IMR-90 (cell line): ENCODE measurements around the gene APOBEC3F. TPM values are rescaled to one million over a fixed set of nuclear protein-coding genes. Genes with fewer than 3 reads are reported as not detected.

Source experiments
- ATAC-seq: fragments of 200-7000 bp; cut with Tn5 transposase; 2 replicates; pipeline ENCODE4 v1.9.1; 2020; ENCODE audit warnings: low read depth, mild to moderate bottlenecking, moderate library complexity
- BruUV-seq: library from RNA; stranded (reverse); fragments of 400-500 nt; replicated peaks from 2 replicates; lab custom pipeline; 2021; lab: Mats Ljungman, UMichigan
- CTCF ChIA-PET: fragments of 300-600 bp; formaldehyde crosslinking; extraction: SDS; loops from one replicate; lab custom pipeline; 2021; ENCODE audit warnings: antibody characterized with exemption; lab: Yijun Ruan, JAX
- POLR2A ChIA-PET: fragments of 300-600 bp; sonication (Branson Sonifier 250); formaldehyde crosslinking; loops from one replicate; lab custom pipeline; 2022; ENCODE audit warnings: antibody characterized with exemption; ENCODE audit not compliant: unreplicated experiment; lab: Charles Lee
- DNase-seq: peaks from one replicate; pipeline ENCODE4 v3.0.0; 2013
- H2AFZ ChIP-seq: replicated peaks from 2 replicates; pipeline ENCODE3; 2013; ENCODE audit warnings: low read length, mild to moderate bottlenecking; ENCODE audit not compliant: poor library complexity
- H2AK5ac ChIP-seq: 2 replicates; pipeline ENCODE4 v1.6.1; 2013; ENCODE audit warnings: low read depth, low read length, inconsistent platforms
- H2AK9ac ChIP-seq: replicated peaks from 2 replicates; pipeline ENCODE3; 2013; ENCODE audit warnings: mild to moderate bottlenecking, low read depth, low read length, moderate library complexity; ENCODE audit not compliant: poor library complexity
- H2BK120ac ChIP-seq: 2 replicates; pipeline ENCODE4 v1.6.1; 2013; ENCODE audit warnings: low read depth, low read length, inconsistent platforms
- H2BK15ac ChIP-seq: 3 replicates; pipeline ENCODE4 v1.6.1; 2013; ENCODE audit warnings: low read depth, low read length, inconsistent platforms
- H2BK20ac ChIP-seq: 2 replicates; pipeline ENCODE4 v1.6.1; 2013; ENCODE audit warnings: low read depth, mild to moderate bottlenecking, inconsistent platforms, low read length, moderate library complexity
- H2BK5ac ChIP-seq: 2 replicates; pipeline ENCODE4 v1.6.1; 2013; ENCODE audit warnings: mild to moderate bottlenecking, low read depth, low read length, inconsistent platforms; ENCODE audit not compliant: poor library complexity, severe bottlenecking
- H3K14ac ChIP-seq: replicated peaks from 2 replicates; pipeline ENCODE4 v1.6.1; 2013; ENCODE audit warnings: low read depth, low read length, inconsistent platforms
- H3K18ac ChIP-seq: 2 replicates; pipeline ENCODE4 v1.6.1; 2013; ENCODE audit warnings: low read depth, low read length, control low read depth
- H3K23ac ChIP-seq: 2 replicates; pipeline ENCODE4 v1.6.1; 2013; ENCODE audit warnings: low read depth, low read length, inconsistent platforms
- H3K27ac ChIP-seq: 2 replicates; pipeline ENCODE4 v1.5.1; 2013; ENCODE audit warnings: mild to moderate bottlenecking, control low read depth, low read length; ENCODE audit not compliant: insufficient read depth
- H3K27me3 ChIP-seq: 2 replicates; pipeline ENCODE4 v1.6.1; 2013; ENCODE audit warnings: low read length; ENCODE audit not compliant: control insufficient read depth, insufficient read depth
- H3K36me3 ChIP-seq: 2 replicates; pipeline ENCODE4 v1.6.1; 2013; ENCODE audit warnings: low read length, mixed read lengths; ENCODE audit not compliant: control insufficient read depth, insufficient read depth
- H3K4ac ChIP-seq: 2 replicates; pipeline ENCODE4 v1.6.1; 2013; ENCODE audit warnings: low read depth, low read length, inconsistent platforms
- H3K4me1 ChIP-seq: 2 replicates; pipeline ENCODE4 v1.6.1; 2013; ENCODE audit warnings: low read length, mixed read lengths; ENCODE audit not compliant: control insufficient read depth, insufficient read depth
- H3K4me2 ChIP-seq: 2 replicates; pipeline ENCODE4 v1.6.1; 2013; ENCODE audit warnings: low read depth, mild to moderate bottlenecking, control low read depth, low read length, moderate library complexity
- H3K4me3 ChIP-seq: 2 replicates; pipeline ENCODE4 v1.5.1; 2013; ENCODE audit warnings: low read depth, mild to moderate bottlenecking, control low read depth, low read length, moderate library complexity; ENCODE audit not compliant: insufficient read depth
- H3K56ac ChIP-seq: 2 replicates; pipeline ENCODE4 v1.6.1; 2013; ENCODE audit warnings: low read length, inconsistent platforms; ENCODE audit not compliant: insufficient read depth; ENCODE audit errors: extremely low read depth
- H3K79me1 ChIP-seq, 2 experiments: 2 replicates each; pipeline ENCODE4 v1.6.1; 2013; ENCODE audit warnings: low read length in 2 of 2, inconsistent platforms in 1 of 2, low read depth in 1 of 2
- H3K9ac ChIP-seq: 2 replicates; pipeline ENCODE4 v1.6.1; 2013; ENCODE audit warnings: low read depth, low read length, control low read depth
- H3K9me1 ChIP-seq: 2 replicates; pipeline ENCODE4 v1.6.1; 2013; ENCODE audit warnings: low read length, inconsistent platforms; ENCODE audit not compliant: insufficient read depth
- H3K9me3 ChIP-seq: 2 replicates; pipeline ENCODE4 v1.6.1; 2013; ENCODE audit warnings: low read length; ENCODE audit not compliant: control insufficient read depth, insufficient read depth
- H4K20me1 ChIP-seq: 2 replicates; pipeline ENCODE4 v1.6.1; 2013; ENCODE audit warnings: low read length, inconsistent platforms; ENCODE audit not compliant: insufficient read depth
- H4K5ac ChIP-seq: 2 replicates; pipeline ENCODE4 v1.6.1; 2013; ENCODE audit warnings: mild to moderate bottlenecking, low read depth, low read length, control low read depth
- H4K8ac ChIP-seq, 2 experiments: 2 replicates each; pipeline ENCODE4 v1.6.1; 2013; ENCODE audit warnings: low read depth in 2 of 2, low read length in 2 of 2, control low read depth in 1 of 2, inconsistent platforms in 1 of 2
- H4K91ac ChIP-seq: 2 replicates; pipeline ENCODE4 v1.6.1; 2013; ENCODE audit warnings: low read depth, low read length, inconsistent platforms; ENCODE audit not compliant: insufficient read depth
- BHLHE40 ChIP-seq: fragments of 150-350 bp; IDR thresholded peaks from 2 replicates; pipeline ENCODE4 v1.6.1; 2016; ENCODE audit warnings: mild to moderate bottlenecking, low read depth, low read length
- CEBPB ChIP-seq: IDR thresholded peaks from 2 replicates; pipeline ENCODE4 v1.6.1; 2012; ENCODE audit warnings: low read depth, low read length, improper control_type of control experiment
- CHD1 ChIP-seq: IDR thresholded peaks from 2 replicates; pipeline ENCODE4 v1.6.1; 2012; ENCODE audit warnings: low read depth, low read length, improper control_type of control experiment
- CTCF ChIP-seq: conservative IDR thresholded peaks from 2 replicates; pipeline ENCODE4 v1.5.1; 2012; ENCODE audit warnings: mild to moderate bottlenecking, low read depth, low read length, improper control_type of control experiment
- ELK1 ChIP-seq: fragments of 150-350 bp; IDR thresholded peaks from 2 replicates; pipeline ENCODE4 v1.6.1; 2016; ENCODE audit warnings: low read depth, mild to moderate bottlenecking, low read length, moderate library complexity, borderline replicate concordance
- FOS ChIP-seq: fragments of 150-350 bp; IDR thresholded peaks from 2 replicates; pipeline ENCODE4 v1.6.1; 2016; ENCODE audit warnings: low read depth, low read length
- MAFK ChIP-seq: IDR thresholded peaks from 2 replicates; pipeline ENCODE4 v1.6.1; 2012; ENCODE audit warnings: low read depth, low read length, improper control_type of control experiment
- MAZ ChIP-seq: IDR thresholded peaks from 2 replicates; pipeline ENCODE4 v1.6.1; 2012; ENCODE audit warnings: low read depth, mild to moderate bottlenecking, low read length, improper control_type of control experiment, moderate library complexity, borderline replicate concordance
- MXI1 ChIP-seq: IDR thresholded peaks from 2 replicates; pipeline ENCODE4 v1.6.1; 2012; ENCODE audit warnings: low read depth, mild to moderate bottlenecking, low read length, moderate library complexity, borderline replicate concordance
- NFE2L2 ChIP-seq: fragments of 150-350 bp; IDR thresholded peaks from 2 replicates; pipeline ENCODE4 v1.6.1; 2016; ENCODE audit warnings: low read depth, mild to moderate bottlenecking, low read length
- POLR2A ChIP-seq: IDR thresholded peaks from 2 replicates; pipeline ENCODE4 v1.6.1; 2012; ENCODE audit warnings: mild to moderate bottlenecking, low read depth, low read length
- RAD21 ChIP-seq: IDR thresholded peaks from 2 replicates; pipeline ENCODE4 v1.6.1; 2012; ENCODE audit warnings: low read length, improper control_type of control experiment
- RCOR1 ChIP-seq: IDR thresholded peaks from 2 replicates; pipeline ENCODE4 v1.6.1; 2012; ENCODE audit warnings: mild to moderate bottlenecking, low read length, improper control_type of control experiment; ENCODE audit not compliant: insufficient replicate concordance
- RFX5 ChIP-seq: IDR thresholded peaks from 2 replicates; pipeline ENCODE4 v1.8.0; 2012; ENCODE audit warnings: low read depth, mild to moderate bottlenecking, low read length, moderate library complexity
- SMC3 ChIP-seq: fragments of 150-350 bp; IDR thresholded peaks from 2 replicates; pipeline ENCODE4 v1.6.1; 2016; ENCODE audit warnings: low read depth, mild to moderate bottlenecking, antibody characterized with exemption, low read length, moderate library complexity
- USF2 ChIP-seq: fragments of 150-350 bp; IDR thresholded peaks from 2 replicates; pipeline ENCODE4 v1.6.1; 2017; ENCODE audit warnings: mild to moderate bottlenecking, antibody characterized with exemption, low read length, low read depth
- WGBS, 2 experiments: methylation state at CpG; one replicate each; pipeline versions ENCODE4 v1.1.5 to v1.1.7; 2013; ENCODE audit warnings: missing lambda C conversion rate in 2 of 2; ENCODE audit not compliant: insufficient read length in 1 of 2; ENCODE audit errors: extremely low coverage in 2 of 2; 5-methylcytosine and 5-hydroxymethylcytosine counted together
- dilution Hi-C: fragments of 300-500 bp; cut with HindIII; formaldehyde crosslinking; loops from one replicate; pipeline ENCODE4 v1.14.3; 2018; ENCODE audit warnings: low sequenced_read_pairs; ENCODE audit not compliant: unreplicated experiment
- in situ Hi-C: fragments of 300-500 bp; cut with MboI; formaldehyde crosslinking; loops from 3 replicates; pipeline ENCODE4 v1.14.3; 2019; ENCODE audit warnings: low sequenced_read_pairs, inconsistent platforms, mixed read lengths
- intact Hi-C: fragments of 100-400 bp; cut with micrococcal nuclease; formaldehyde crosslinking; loops from 2 replicates; pipeline ENCODE4 v1.10.0; 2022
- polyA plus RNA-seq, 3 experiments: library from polyadenylated mRNA; depleted of rRNA; stranded (reverse); fragments of >200 nt; gene quantifications; 2 replicates each; pipeline ENCODE4 v1.2.3, GENCODE V29; 2012; ENCODE audit warnings: low replicate concordance in 1 of 3
- total RNA-seq: library from RNA; depleted of rRNA; stranded (reverse); fragments of >200 nt; gene quantifications from 2 replicates; pipeline ENCODE4 v1.2.3, GENCODE V29; 2012

Gene APOBEC3F
- total and polyA plus RNA-seq, 2 of the 4 experiments (the other 2 are of a cell fraction) = 3.4 to 8.3 TPM

GRCh38 chr22:39095971-39096370 lies 55.3 kb downstream of the APOBEC3F start:
- no peak overlapping the region for H2AK5ac ChIP-seq
- WGBS, 2 experiments = no CpG with 5 or more reads among the region's 3 CpGs
- peak overlapping the region; percentile 44 for H2AFZ ChIP-seq
- H2BK20ac ChIP-seq = no peak overlapping the region
- no peak for TF ChIP-seq POLR2A
- TF ChIP-seq MAZ = no peak
- no peak for TF ChIP-seq RCOR1
- TF ChIP-seq CTCF = no peak
- TF ChIP-seq BHLHE40 = no peak
- no peak for TF ChIP-seq ELK1
- TF ChIP-seq NFE2L2 = no peak
- TF ChIP-seq MAFK = no peak
- no peak for TF ChIP-seq RAD21
- TF ChIP-seq RFX5 = no peak
- no peak for TF ChIP-seq SMC3
- no peak for TF ChIP-seq MXI1
- no peak for TF ChIP-seq USF2
- no peak for TF ChIP-seq CEBPB
- no peak for TF ChIP-seq CHD1
- TF ChIP-seq FOS = no peak
- H2AK9ac ChIP-seq = no peak overlapping the region
- no peaks in the 10 kb centered on the region for H3K9me1 ChIP-seq
- no peak for ATAC-seq
- dilution Hi-C loops = no loop called here
- H3K27me3 ChIP-seq = peaks cover 36% of the 10 kb centered on the region
- intact Hi-C loops = no loop called here
- H2BK15ac ChIP-seq = no peak overlapping the region
- H3K36me3 ChIP-seq = no peaks in the 10 kb centered on the region
- CTCF ChIA-PET = no interaction called here
- H2BK5ac ChIP-seq = no peak overlapping the region
- H3K18ac ChIP-seq = no peak overlapping the region
- H3K9ac ChIP-seq = no peak overlapping the region
- DNase-seq = no peak
- H3K56ac ChIP-seq = no peak overlapping the region
- H4K5ac ChIP-seq = no peak overlapping the region
- no peak overlapping the region for H3K4me2 ChIP-seq
- H4K20me1 ChIP-seq = no peaks in the 10 kb centered on the region
- no peak overlapping the region for H4K8ac ChIP-seq
- H3K9me3 ChIP-seq = no peaks in the 10 kb centered on the region
- H3K4me1 ChIP-seq = peaks cover 4% of the 10 kb centered on the region
- no peak overlapping the region for H3K27ac ChIP-seq
- in situ Hi-C loops = no loop called here
- H3K14ac ChIP-seq = no peak overlapping the region
- POLR2A ChIA-PET = no interaction called here
- H2BK120ac ChIP-seq = no peak overlapping the region
- H3K79me1 ChIP-seq = no peaks in the 10 kb centered on the region
- H3K4me3 ChIP-seq = no peak overlapping the region
- no peak overlapping the region for H4K91ac ChIP-seq
- BruUV-seq = no TSS peak
- no peak overlapping the region for H3K4ac ChIP-seq
- H3K23ac ChIP-seq = no peak overlapping the region
